Natural killer cell (primary cell): Measurements from ENCODE around the gene ADI1. TPM values are rescaled to one million over a fixed set of nuclear protein-coding genes. Genes with fewer than 3 reads are reported as not detected.

Experiments used
- ATAC-seq, 3 donors: fragments of 150-1000 bp in 2 of 3; fragments of 200-7000 bp in 1 of 3; cut with Tn5 transposase; 1 replicate in 1 of 3; 2 replicates in 2 of 3; pipeline ENCODE4 v1.10.0; 2021; ENCODE audit warnings: mild to moderate bottlenecking in 2 of 3, moderate library complexity in 2 of 3
- DNase-seq, 2 donors: peaks; one replicate each; pipeline versions ENCODE4 v3.0.0 to v3.0.0-alpha.2; 2013 to 2021; ENCODE audit warnings: mixed read lengths in 1 of 2
- H3K27ac ChIP-seq: one replicate; pipeline ENCODE4 v1.5.1; 2013; ENCODE audit warnings: mild to moderate bottlenecking, low read length
- H3K27me3 ChIP-seq: one replicate; pipeline ENCODE4 v1.6.1; 2013; ENCODE audit warnings: low read length; ENCODE audit not compliant: control insufficient read depth, insufficient read depth
- H3K36me3 ChIP-seq: one replicate; pipeline ENCODE4 v1.6.1; 2013; ENCODE audit warnings: low read length; ENCODE audit not compliant: control insufficient read depth, insufficient read depth
- H3K4me1 ChIP-seq: one replicate; pipeline ENCODE4 v1.6.1; 2013; ENCODE audit warnings: low read length; ENCODE audit not compliant: control insufficient read depth, insufficient read depth
- H3K4me3 ChIP-seq: one replicate; pipeline ENCODE4 v1.5.1; 2013; ENCODE audit warnings: low read length
- H3K9me3 ChIP-seq: one replicate; pipeline ENCODE4 v1.6.1; 2013; ENCODE audit warnings: low read length; ENCODE audit not compliant: control insufficient read depth, insufficient read depth
- H3K27ac Mint-ChIP-seq, 2 donors: one replicate each; pipeline ENCODE4 v1.8.0; 2022; ENCODE audit warnings: mild to moderate bottlenecking in 2 of 2, mixed read lengths in 2 of 2, moderate library complexity in 1 of 2
- H3K27me3 Mint-ChIP-seq, 2 donors: one replicate each; pipeline ENCODE4 v1.8.0; 2022; ENCODE audit warnings: low read depth in 2 of 2, mixed read lengths in 2 of 2
- H3K36me3 Mint-ChIP-seq: one replicate; pipeline ENCODE4 v1.8.0; 2022; ENCODE audit warnings: mixed read lengths
- H3K4me1 Mint-ChIP-seq, 2 donors: one replicate each; pipeline ENCODE4 v1.8.0; 2022; ENCODE audit warnings: mixed read lengths in 2 of 2
- H3K4me3 Mint-ChIP-seq: one replicate; pipeline ENCODE4 v1.8.0; 2022; ENCODE audit warnings: mild to moderate bottlenecking, moderate library complexity, mixed read lengths
- H3K9me3 Mint-ChIP-seq, 2 donors: one replicate each; pipeline ENCODE4 v1.8.0; 2022; ENCODE audit warnings: mixed read lengths in 2 of 2
- CTCF ChIP-seq: fragments of 200-600 bp; IDR thresholded peaks from one replicate; pipeline ENCODE4 v1.8.0; 2022; ENCODE audit warnings: antibody characterized with exemption
- WGBS: methylation state at CpG from one replicate; pipeline ENCODE4 v1.1.7; 2013; ENCODE audit warnings: missing lambda C conversion rate; ENCODE audit not compliant: insufficient coverage; 5-methylcytosine and 5-hydroxymethylcytosine counted together
- intact Hi-C: fragments of 100-400 bp; cut with micrococcal nuclease; formaldehyde crosslinking; loops from one replicate; pipeline ENCODE4 v1.14.2; 2022
- total RNA-seq, 4 donors: library from RNA; stranded (reverse); fragments of 120-200 nt in 1 of 4; gene quantifications; one replicate each; pipeline versions ENCODE4 v1.2.3 to v1.2.4, GENCODE V29; 2013 to 2022

The ADI1 gene
- total RNA-seq, 3 donors from 2014 or later (not counting 1 experiment from before 2014, with no cell fraction given): 15.9 to 23.0 (median 17.4) TPM

- no peak overlapping the region for H3K4me3 ChIP-seq
- peaks cover 53% of the 10 kb centered on the region for H3K36me3 ChIP-seq
- H3K36me3 Mint-ChIP-seq: no peaks in the 10 kb centered on the region
- H3K9me3 Mint-ChIP-seq: no peaks in the 10 kb centered on the region
- H3K4me1 ChIP-seq: no peaks in the 10 kb centered on the region
- no peak overlapping the region for H3K27ac ChIP-seq
- ATAC-seq (no peak), DNase-seq (no peak)
- WGBS: 93% methylated on average over 10 of the region's 10 CpGs
- H3K9me3 ChIP-seq: no peaks in the 10 kb centered on the region
- intact Hi-C loops: no loop called here
- H3K27ac Mint-ChIP-seq: no peak overlapping the region
- H3K4me1 Mint-ChIP-seq: peaks cover 0 to 6% of the 10 kb centered on the region in 2 donors
- no peaks in the 10 kb centered on the region for H3K27me3 ChIP-seq
- no peaks in the 10 kb centered on the region for H3K27me3 Mint-ChIP-seq
- no peak overlapping the region for H3K4me3 Mint-ChIP-seq
- TF ChIP-seq CTCF: no peak
Measured at GRCh38 chr2:3472296-3472695, 47.0 kb downstream of the ADI1 start.

- Histone ChIP-seq H3K4me3 (no peak overlapping the region), H3K27me3 (no peaks in the 10 kb centered on the region), H3K36me3 (peaks cover 61% of the 10 kb centered on the region), H3K4me1 (no peaks in the 10 kb centered on the region), H3K9me3 (no peaks in the 10 kb centered on the region), H3K27ac (no peak overlapping the region)
- Mint-ChIP-seq H3K27ac (no peak overlapping the region), H3K36me3 (no peaks in the 10 kb centered on the region), H3K9me3 (no peaks in the 10 kb centered on the region), H3K4me1 (peaks cover 0 to 6% of the 10 kb centered on the region in 2 donors), H3K4me3 (no peak overlapping the region), H3K27me3 (no peaks in the 10 kb centered on the region)
- 97% methylated on average over 17 of the region's 17 CpGs for WGBS
- DNase-seq: no peak
- no peak for TF ChIP-seq CTCF
- ATAC-seq: no peak
- intact Hi-C loops: no loop called here
Measured at GRCh38 chr2:3470856-3471737, 48.2 kb downstream of the ADI1 start.

- DNase-seq (no peak), ATAC-seq (no peak)
- 98% methylated on average over 16 of the region's 17 CpGs for WGBS
- Histone ChIP-seq H3K27me3 (no peaks in the 10 kb centered on the region), H3K27ac (no peak overlapping the region), H3K4me1 (no peaks in the 10 kb centered on the region), H3K36me3 (peaks cover 70% of the 10 kb centered on the region), H3K9me3 (no peaks in the 10 kb centered on the region), H3K4me3 (no peak overlapping the region)
- H3K27me3 Mint-ChIP-seq: no peaks in the 10 kb centered on the region
- no peaks in the 10 kb centered on the region for H3K36me3 Mint-ChIP-seq
- peaks cover 0 to 6% of the 10 kb centered on the region in 2 donors for H3K4me1 Mint-ChIP-seq
- intact Hi-C loops: no loop called here
- TF ChIP-seq CTCF: no peak
- no peaks in the 10 kb centered on the region for H3K9me3 Mint-ChIP-seq
- no peak overlapping the region for H3K27ac Mint-ChIP-seq
- no peak overlapping the region for H3K4me3 Mint-ChIP-seq
Measured at GRCh38 chr2:3470166-3470651, 49.1 kb downstream of the ADI1 start.
